Chondrocyte (in vitro differentiated cells): ENCODE data around the gene GREB1. TPM values are rescaled to one million over a fixed set of nuclear protein-coding genes. Genes with fewer than 3 reads are reported as not detected.

Experiments used
- DNase-seq: peaks from one replicate; pipeline ENCODE4 v3.0.0; 2021; ENCODE audit warnings: mixed read lengths, low spot score
- H3K27ac Mint-ChIP-seq: one replicate; pipeline ENCODE4 v1.8.0; 2021; ENCODE audit warnings: mild to moderate bottlenecking, moderate library complexity, mixed read lengths; ENCODE audit not compliant: unreplicated experiment
- H3K27me3 Mint-ChIP-seq: 2 replicates; pipeline ENCODE4 v1.8.0; 2021; ENCODE audit warnings: low read depth, mixed read lengths
- H3K36me3 Mint-ChIP-seq: 2 replicates; pipeline ENCODE4 v1.8.0; 2021; ENCODE audit warnings: low read depth, mixed read lengths
- H3K4me1 Mint-ChIP-seq: 2 replicates; pipeline ENCODE4 v1.8.0; 2021; ENCODE audit warnings: low read depth, mild to moderate bottlenecking, mixed read lengths
- H3K4me3 Mint-ChIP-seq: one replicate; pipeline ENCODE4 v1.8.0; 2021; ENCODE audit warnings: mild to moderate bottlenecking, moderate library complexity, mixed read lengths; ENCODE audit not compliant: unreplicated experiment
- H3K9me3 Mint-ChIP-seq: 2 replicates; pipeline ENCODE4 v1.8.0; 2021; ENCODE audit warnings: low read depth, mixed read lengths
- total RNA-seq: library from RNA; stranded (reverse); gene quantifications from 3 replicates; pipeline ENCODE4 v1.2.1, GENCODE V29; 2021
- TF ChIP-seq, protein P1 (sequence below): fragments of 200-600 bp; sonication (generic); IDR thresholded peaks from 2 replicates; pipeline ENCODE4 v1.5.0; 2021; ENCODE audit warnings: antibody characterized with exemption, mild to moderate bottlenecking, moderate library complexity

GREB1 gene
- total RNA-seq, 1 donor from 2014 or later: 0.52 TPM

DNA sequence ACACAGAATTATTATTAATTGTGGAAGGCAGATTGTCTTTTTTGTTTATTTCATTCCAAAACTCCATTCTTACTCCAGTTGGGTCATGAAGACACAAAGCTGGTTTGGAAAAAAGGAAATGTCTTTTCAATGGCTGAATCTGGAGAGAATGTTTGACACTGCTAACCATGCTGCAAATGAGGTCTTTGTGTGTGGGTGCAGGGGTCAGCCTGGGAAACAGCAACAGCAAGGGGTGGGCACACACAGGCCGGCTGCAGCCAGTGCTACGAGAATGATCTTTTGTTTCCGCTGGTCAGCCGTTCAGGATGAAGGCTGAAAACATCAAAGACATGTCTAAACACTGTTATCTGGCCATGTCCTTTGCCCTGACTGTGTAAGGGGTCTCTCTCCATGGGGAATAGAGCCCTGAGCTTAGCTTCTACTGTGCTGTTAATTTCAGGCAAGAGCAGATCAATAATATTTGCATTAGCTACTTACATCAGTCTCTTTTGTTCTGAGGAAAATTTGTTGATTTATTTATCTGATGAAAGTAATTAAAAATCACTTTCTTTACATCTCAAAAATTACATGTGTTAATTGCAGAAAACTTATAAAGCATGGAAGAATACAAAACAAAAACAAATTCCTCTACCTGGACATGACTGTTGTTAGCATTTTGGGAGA, 34.6 kb upstream of the GREB1 start:
- H3K27ac Mint-ChIP-seq: no peak overlapping the region
- peaks cover 8% of the 10 kb centered on the region for H3K27me3 Mint-ChIP-seq
- H3K4me3 Mint-ChIP-seq: no peak overlapping the region
- TF ChIP-seq, protein P1, sequence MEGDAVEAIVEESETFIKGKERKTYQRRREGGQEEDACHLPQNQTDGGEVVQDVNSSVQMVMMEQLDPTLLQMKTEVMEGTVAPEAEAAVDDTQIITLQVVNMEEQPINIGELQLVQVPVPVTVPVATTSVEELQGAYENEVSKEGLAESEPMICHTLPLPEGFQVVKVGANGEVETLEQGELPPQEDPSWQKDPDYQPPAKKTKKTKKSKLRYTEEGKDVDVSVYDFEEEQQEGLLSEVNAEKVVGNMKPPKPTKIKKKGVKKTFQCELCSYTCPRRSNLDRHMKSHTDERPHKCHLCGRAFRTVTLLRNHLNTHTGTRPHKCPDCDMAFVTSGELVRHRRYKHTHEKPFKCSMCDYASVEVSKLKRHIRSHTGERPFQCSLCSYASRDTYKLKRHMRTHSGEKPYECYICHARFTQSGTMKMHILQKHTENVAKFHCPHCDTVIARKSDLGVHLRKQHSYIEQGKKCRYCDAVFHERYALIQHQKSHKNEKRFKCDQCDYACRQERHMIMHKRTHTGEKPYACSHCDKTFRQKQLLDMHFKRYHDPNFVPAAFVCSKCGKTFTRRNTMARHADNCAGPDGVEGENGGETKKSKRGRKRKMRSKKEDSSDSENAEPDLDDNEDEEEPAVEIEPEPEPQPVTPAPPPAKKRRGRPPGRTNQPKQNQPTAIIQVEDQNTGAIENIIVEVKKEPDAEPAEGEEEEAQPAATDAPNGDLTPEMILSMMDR: no peak
- peaks cover 9% of the 10 kb centered on the region for H3K9me3 Mint-ChIP-seq
- peaks cover 20% of the 10 kb centered on the region for H3K4me1 Mint-ChIP-seq
- DNase-seq: no peak
- H3K36me3 Mint-ChIP-seq: peaks cover 2% of the 10 kb centered on the region

DNA sequence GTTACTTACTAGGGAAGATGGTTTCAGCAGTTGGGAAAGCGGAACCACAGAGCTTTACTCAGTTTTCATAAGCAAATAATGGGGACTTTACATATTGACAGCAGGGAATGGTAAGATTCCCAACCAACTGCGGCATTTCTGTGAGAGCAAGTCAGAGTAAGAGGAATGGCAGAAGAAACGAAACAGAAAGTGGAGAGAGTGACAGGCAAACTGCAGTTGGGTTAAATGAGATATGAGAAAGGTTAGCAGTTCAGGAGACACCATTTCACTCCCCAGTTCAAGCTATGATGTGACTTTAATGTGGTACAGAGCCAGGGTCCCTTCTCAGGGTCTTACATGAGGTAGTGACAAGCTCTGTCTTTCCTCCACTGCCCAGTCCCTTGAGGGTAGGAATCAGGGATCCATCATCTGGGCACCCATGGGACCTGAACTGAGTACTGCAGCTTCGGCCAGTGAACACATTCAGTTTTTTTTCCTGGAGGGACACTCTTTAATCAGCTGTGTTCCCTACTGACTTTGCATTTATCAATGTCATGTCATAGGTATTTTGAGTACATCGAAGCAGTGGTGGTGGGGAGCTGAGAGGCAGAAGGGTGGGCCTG, 33.0 kb upstream of the GREB1 start:
- H3K36me3 Mint-ChIP-seq: peaks cover 2% of the 10 kb centered on the region
- TF ChIP-seq, protein P1: no peak
- H3K27ac Mint-ChIP-seq: no peak overlapping the region
- DNase-seq: no peak
- no peak overlapping the region for H3K4me3 Mint-ChIP-seq
- H3K4me1 Mint-ChIP-seq: peaks cover 18% of the 10 kb centered on the region
- H3K9me3 Mint-ChIP-seq: peaks cover 9% of the 10 kb centered on the region
- peaks cover 4% of the 10 kb centered on the region for H3K27me3 Mint-ChIP-seq

DNA sequence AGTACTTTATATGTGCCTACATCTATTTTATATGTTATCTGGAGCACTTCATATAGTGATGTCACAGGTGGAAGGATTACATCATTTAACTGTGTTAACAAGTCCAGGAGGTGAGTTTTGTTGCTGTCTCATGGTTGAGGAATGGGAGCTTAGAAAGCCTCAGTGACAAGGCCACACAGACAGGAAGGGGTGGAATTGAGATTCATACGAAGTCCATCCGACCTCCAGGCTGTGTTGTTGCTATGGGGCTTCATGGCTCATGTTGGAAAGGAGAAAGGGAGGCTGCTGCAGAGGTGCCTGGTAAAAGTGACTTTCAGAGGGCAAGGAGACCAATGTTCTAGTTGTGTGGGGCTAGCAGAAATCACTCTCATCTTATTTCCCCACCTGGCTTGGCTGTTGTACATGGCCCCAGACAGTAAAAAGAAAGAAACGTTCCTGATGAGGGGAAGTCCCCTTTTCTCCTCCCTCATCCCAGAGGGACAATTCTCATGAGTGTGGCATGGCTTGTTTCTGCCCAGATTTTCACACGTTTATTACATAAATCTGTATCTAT, 31.0 kb upstream of the GREB1 start:
- Mint-ChIP-seq H3K9me3 (peaks cover 9% of the 10 kb centered on the region), H3K27me3 (peaks cover 4% of the 10 kb centered on the region), H3K27ac (no peak overlapping the region), H3K36me3 (peaks cover 2% of the 10 kb centered on the region), H3K4me3 (no peak overlapping the region), H3K4me1 (peaks cover 14% of the 10 kb centered on the region)
- no peak for DNase-seq
- TF ChIP-seq, protein P1: no peak

DNA sequence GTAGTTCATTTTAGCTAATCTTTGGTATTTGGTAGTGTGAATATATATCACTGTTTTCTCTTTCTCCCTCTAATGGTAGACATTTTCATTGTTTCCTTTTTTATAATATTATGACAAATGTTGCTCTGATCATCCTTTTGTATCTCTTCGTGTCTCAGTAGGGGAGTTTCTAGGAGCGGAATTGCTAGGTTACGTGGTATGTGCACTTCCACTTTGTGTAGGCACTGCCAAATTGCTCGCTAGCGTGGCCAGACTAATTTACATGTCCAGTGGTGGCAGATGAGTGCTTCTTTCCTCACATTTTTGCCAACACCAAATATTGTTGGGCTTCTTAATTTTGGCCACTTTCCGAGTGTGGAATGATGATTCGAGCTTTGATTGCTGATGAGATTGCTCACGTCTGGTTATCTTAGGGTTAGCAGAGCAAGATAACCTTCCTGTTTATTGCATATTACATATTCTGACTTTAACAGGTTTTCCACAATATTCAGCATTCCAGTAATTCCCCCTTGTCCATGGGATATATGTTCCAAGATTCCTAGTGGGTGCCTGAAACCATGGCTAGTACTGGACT, 30.4 kb upstream of the GREB1 start:
- peaks cover 9% of the 10 kb centered on the region for H3K9me3 Mint-ChIP-seq
- H3K27ac Mint-ChIP-seq: no peak overlapping the region
- peaks cover 2% of the 10 kb centered on the region for H3K36me3 Mint-ChIP-seq
- no peak overlapping the region for H3K4me3 Mint-ChIP-seq
- peaks cover 9% of the 10 kb centered on the region for H3K4me1 Mint-ChIP-seq
- DNase-seq: no peak
- peaks cover 4% of the 10 kb centered on the region for H3K27me3 Mint-ChIP-seq
- TF ChIP-seq, protein P1: no peak
